Muscle layer of colon (tissue), 2 donors: ENCODE results near the gene PPP2R5E.
"Not testable (repeated sequence)": the region's sequence is repeated elsewhere in the genome, so short reads cannot be mapped to it uniquely, and the experiment has no call there.

ENCODE experiments used
- H3K27ac ChIP-seq: one replicate; pipeline ENCODE4 v1.7.0; 2013; ENCODE audit warnings: low read depth, mild to moderate bottlenecking, low read length, moderate library complexity
- H3K27me3 ChIP-seq, 2 donors: one replicate each; pipeline ENCODE4 v1.7.0; 2013; ENCODE audit warnings: low read length in 2 of 2, mild to moderate bottlenecking in 2 of 2; ENCODE audit not compliant: insufficient read depth in 2 of 2, control insufficient read depth in 1 of 2
- H3K36me3 ChIP-seq: one replicate; pipeline ENCODE4 v1.7.0; 2013; ENCODE audit warnings: mild to moderate bottlenecking, low read length; ENCODE audit not compliant: insufficient read depth
- H3K4me1 ChIP-seq: one replicate; pipeline ENCODE4 v1.7.0; 2013; ENCODE audit warnings: mild to moderate bottlenecking, low read length; ENCODE audit not compliant: insufficient read depth
- H3K4me3 ChIP-seq, 2 donors: one replicate each; pipeline ENCODE4 v1.7.0; 2013; ENCODE audit warnings: low read length in 2 of 2, low read depth in 1 of 2, mild to moderate bottlenecking in 1 of 2, moderate library complexity in 1 of 2
- H3K9ac ChIP-seq: one replicate; pipeline ENCODE4 v1.7.0; 2013; ENCODE audit warnings: low read length
- H3K9me3 ChIP-seq: one replicate; pipeline ENCODE4 v1.7.0; 2013; ENCODE audit warnings: mild to moderate bottlenecking, low read length
- donor health status: abdominal sarcoma.
- donor health status: Adenocarcinoma of cecum.

Gene PPP2R5E

DNA sequence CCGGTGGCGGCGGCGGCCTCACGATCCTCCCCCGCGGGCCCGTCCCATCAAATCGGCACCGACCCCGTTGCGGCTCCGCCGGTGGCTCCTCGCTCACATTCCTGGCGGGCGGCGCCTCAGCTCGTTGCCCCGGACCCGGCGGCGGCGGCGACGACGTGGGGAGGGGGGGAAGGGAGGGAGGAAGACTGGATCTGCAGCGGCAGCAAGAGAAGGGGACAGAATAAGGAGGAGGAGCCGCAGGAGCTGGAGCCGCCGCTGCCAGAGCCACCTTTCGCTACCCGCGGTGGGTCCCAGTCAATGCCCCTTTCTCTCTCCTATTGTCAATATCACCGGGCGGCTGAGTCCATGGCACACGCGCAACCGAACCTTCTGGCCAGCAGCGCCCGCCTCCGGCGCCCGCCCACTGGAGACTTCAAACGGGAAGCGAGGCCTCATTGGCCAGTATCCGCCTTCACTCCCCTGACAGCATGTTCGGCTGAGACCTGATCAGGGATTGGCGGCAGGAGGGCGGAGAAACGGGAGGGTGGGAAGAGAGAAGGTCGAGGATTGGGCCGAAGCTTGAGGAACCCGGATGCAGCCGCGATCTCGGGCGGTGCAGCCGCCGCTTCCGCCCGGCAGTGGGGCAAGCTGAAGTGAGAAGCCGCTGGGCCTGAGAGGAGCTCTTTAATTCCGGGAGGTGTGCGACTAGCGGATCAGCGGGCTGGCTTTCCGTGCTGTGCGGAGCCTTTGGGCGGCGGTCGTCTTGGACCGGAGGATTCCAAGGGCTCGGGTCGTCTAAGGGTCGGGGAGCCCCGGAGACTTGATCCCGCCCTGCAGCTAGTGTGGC is at the start of gene PPP2R5E:
TSS of gene PPP2R5E (minus strand) at position 378 of the 826 bp plus-strand sequence. CDS start 3,692 bp downstream, outside the sequence.
- peak within 1 kb of the TSS; percentile 82 for H3K9ac ChIP-seq
- H3K36me3 ChIP-seq = peaks cover 10% of the 10 kb centered on the region
- H3K4me3 ChIP-seq = peak within 1 kb of the TSS; percentile 78 to 98
- no peaks in the 10 kb centered on the region for H3K9me3 ChIP-seq
- H3K27ac ChIP-seq = peak within 1 kb of the TSS; percentile 89
- peaks cover 21% of the 10 kb centered on the region for H3K4me1 ChIP-seq
- H3K27me3 ChIP-seq = no peaks in the 10 kb centered on the region

GRCh38 chr14:63583046-63583445 is 39.9 kb upstream of the PPP2R5E start:
- H3K4me3 ChIP-seq, H3K9me3 ChIP-seq, H3K27ac ChIP-seq, H3K9ac ChIP-seq, H3K4me1 ChIP-seq, H3K27me3 ChIP-seq, H3K36me3 ChIP-seq: not testable (repeated sequence)

DNA sequence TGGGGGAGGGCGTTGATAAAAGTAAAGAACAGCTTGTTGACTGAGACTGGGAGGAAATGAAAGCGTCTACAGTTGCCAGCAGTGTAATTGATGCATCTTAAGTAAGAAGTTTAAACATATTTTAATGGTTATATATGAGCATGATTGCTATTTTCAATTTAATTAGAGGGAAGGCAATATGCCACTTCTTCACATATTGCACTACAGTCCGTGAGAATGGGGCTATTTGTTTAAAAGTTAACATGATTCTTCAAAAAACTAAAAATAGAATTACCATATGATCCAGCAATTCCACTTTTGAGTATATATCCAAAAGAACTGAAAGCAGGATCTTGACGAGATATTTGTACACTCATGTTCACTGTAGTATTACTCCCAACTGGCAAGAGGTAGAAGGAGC is 38.3 kb upstream of the PPP2R5E start:
- no peaks in the 10 kb centered on the region for H3K9me3 ChIP-seq
- H3K27me3 ChIP-seq = no peaks in the 10 kb centered on the region
- no peak overlapping the region for H3K4me3 ChIP-seq
- H3K4me1 ChIP-seq = no peaks in the 10 kb centered on the region
- H3K27ac ChIP-seq = no peak overlapping the region
- no peaks in the 10 kb centered on the region for H3K36me3 ChIP-seq
- H3K9ac ChIP-seq = no peak overlapping the region

- no peak overlapping the region for H3K4me3 ChIP-seq
- H3K27me3 ChIP-seq = no peaks in the 10 kb centered on the region
- H3K4me1 ChIP-seq = no peaks in the 10 kb centered on the region
- H3K27ac ChIP-seq = no peak overlapping the region
- no peaks in the 10 kb centered on the region for H3K9me3 ChIP-seq
- H3K36me3 ChIP-seq = no peaks in the 10 kb centered on the region
- H3K9ac ChIP-seq = no peak overlapping the region
Measured at GRCh38 chr14:63578300-63578699, 35.1 kb upstream of the PPP2R5E start.

DNA sequence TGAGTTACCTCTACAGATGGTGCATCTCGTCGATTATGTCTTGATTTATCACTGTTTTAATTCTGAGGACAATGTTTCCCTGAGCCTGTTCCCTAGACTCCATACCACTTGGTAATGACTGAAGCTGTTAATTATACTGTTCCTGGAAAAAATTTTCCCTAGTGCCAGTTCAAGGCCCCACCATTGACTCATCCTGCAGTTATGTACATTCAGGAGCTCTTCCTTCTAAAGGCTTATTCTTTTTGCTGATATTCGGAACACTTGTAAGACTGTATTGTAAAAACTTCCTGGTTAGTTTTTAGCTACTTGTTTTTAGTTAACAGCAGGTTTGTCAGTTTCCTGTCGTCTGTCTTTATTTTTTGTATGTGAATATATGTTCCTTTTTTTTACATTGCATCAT is 30.4 kb upstream of the PPP2R5E start:
- Histone ChIP-seq H3K9me3 (no peaks in the 10 kb centered on the region), H3K9ac (no peak overlapping the region), H3K27me3 (no peaks in the 10 kb centered on the region), H3K4me1 (no peaks in the 10 kb centered on the region), H3K27ac (no peak overlapping the region), H3K36me3 (no peaks in the 10 kb centered on the region), H3K4me3 (no peak overlapping the region)

- H3K27ac ChIP-seq = no peak overlapping the region
- no peaks in the 10 kb centered on the region for H3K27me3 ChIP-seq
Measured at GRCh38 chr14:63565448-63565847, 22.3 kb upstream of the PPP2R5E start.

DNA sequence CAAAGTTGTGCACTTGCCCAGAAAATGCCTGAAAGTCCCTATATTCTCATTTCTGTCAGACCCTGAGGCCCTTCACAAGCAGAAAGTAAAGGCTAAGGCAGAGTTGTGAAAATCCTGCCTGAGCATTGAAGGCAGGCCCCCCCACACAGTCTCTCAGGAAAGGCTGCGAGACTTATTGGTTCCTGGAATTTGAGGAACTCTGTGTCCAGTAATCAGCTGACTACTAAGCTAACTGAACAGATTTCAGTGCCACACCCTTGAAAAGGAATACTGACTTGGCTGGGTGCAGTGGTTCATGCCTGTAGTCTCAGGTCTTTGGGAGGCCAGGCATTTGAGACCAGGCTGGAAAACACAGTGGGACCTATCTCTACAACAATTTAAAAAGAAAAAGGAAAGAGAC is 21.1 kb upstream of the PPP2R5E start:
- Histone ChIP-seq H3K4me1 (no peaks in the 10 kb centered on the region), H3K9ac (no peak overlapping the region), H3K27me3 (no peaks in the 10 kb centered on the region), H3K36me3 (no peaks in the 10 kb centered on the region), H3K9me3 (no peaks in the 10 kb centered on the region), H3K27ac (no peak overlapping the region), H3K4me3 (no peak overlapping the region)

More at GRCh38 chr14:63565448-63565847, 22.3 kb upstream of the PPP2R5E start:
- H3K4me3 ChIP-seq = no peak overlapping the region
- H3K4me1 ChIP-seq = no peaks in the 10 kb centered on the region
- no peak overlapping the region for H3K9ac ChIP-seq
- no peaks in the 10 kb centered on the region for H3K36me3 ChIP-seq
- no peaks in the 10 kb centered on the region for H3K9me3 ChIP-seq

DNA sequence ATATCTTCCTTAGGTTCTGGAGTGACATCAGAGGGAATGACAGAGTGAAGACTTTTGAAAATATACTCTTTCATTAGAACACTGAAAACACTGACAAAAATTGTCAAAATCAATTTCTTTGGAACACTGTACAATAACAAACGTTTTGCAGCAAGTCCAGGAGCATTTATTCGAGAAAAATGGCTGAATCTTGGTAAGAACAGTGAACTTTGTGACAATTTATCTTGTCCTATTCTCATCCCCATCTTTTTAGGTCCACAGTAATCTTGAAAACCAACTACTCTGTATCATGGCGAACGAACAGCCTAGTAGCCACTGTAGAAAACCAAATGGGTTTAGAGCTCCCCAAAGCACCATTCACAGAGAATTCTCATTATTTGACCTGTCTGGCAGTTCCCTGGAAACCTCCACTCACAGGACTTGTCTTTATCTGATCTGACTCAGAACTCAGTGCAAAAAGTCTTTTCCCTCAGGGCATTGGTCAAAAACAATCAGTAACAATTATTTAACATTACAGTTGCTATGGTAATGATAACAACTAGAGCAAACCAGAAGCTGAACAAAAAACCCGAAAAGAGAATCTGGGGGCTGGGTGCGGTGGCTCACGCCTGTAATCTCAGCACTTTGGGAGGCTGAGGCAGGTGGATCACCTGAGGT is 20.3 kb upstream of the PPP2R5E start:
- Histone ChIP-seq H3K36me3 (no peaks in the 10 kb centered on the region), H3K27ac (no peak overlapping the region), H3K9me3 (no peaks in the 10 kb centered on the region), H3K4me1 (no peaks in the 10 kb centered on the region), H3K9ac (no peak overlapping the region), H3K27me3 (no peaks in the 10 kb centered on the region), H3K4me3 (no peak overlapping the region)

DNA sequence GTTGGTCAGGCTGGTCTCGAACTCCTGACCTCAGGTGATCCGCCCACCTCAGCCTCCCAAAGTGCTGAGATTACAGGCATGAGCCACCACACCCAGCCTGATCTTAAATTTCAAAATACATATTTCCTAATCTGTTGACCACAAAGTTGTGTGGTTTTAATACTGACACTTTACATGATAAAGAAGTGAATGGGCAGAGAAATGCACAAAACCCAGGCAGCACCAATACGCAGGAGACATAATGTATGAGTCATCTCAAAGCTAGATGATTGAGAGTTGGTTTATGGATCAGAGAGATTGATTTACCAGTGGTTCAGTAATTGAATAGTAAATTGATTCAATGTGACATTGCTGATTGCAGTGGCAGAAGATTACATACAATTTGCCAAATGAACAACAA is 19.2 kb upstream of the PPP2R5E start:
- no peak overlapping the region for H3K9ac ChIP-seq
- no peak overlapping the region for H3K4me3 ChIP-seq
- H3K4me1 ChIP-seq = no peaks in the 10 kb centered on the region
- no peaks in the 10 kb centered on the region for H3K9me3 ChIP-seq
- H3K27ac ChIP-seq = no peak overlapping the region
- no peaks in the 10 kb centered on the region for H3K36me3 ChIP-seq
- H3K27me3 ChIP-seq = no peaks in the 10 kb centered on the region

DNA sequence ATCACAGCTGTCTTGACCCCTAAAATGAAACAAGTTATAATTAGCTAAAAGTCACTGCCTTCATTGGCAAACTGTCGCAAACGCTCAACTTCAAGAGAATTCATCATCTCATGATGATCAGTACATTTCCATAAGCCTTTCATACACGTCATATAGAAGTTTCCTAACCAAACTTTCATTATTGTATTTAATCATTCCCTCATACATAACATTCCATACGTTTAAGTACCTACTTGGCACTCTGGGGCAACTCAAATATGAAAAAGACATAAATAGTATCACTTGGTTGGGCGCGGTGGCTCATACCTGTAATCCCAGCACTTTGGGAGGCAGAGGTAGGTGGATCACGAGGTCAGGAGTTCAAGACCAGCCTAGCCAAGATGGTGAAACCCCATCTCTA is 12.4 kb upstream of the PPP2R5E start:
- Histone ChIP-seq H3K9ac (no peak overlapping the region), H3K27ac (no peak overlapping the region), H3K9me3 (no peaks in the 10 kb centered on the region), H3K4me1 (no peaks in the 10 kb centered on the region), H3K36me3 (no peaks in the 10 kb centered on the region), H3K4me3 (no peak overlapping the region), H3K27me3 (no peaks in the 10 kb centered on the region)

DNA sequence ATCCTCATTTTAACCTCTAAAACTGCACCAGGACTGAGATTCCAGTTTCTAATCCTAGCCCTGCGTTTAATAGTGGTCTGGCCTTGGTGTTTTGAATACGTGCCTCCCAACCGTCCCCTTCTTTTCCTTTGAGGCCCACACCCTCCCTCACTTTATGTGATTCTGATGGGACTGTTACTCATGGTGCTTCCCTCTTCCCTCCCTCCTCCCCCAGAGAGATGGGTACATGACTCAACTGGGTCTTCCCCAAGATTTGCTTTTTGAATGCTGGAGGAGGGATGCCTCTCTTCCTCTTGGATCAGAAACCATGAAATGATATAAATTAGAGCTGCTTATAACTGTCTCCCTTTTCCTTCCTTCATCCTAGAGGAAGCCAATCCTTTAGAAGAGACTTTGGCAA is 8.2 kb upstream of the PPP2R5E start:
- Histone ChIP-seq H3K9me3 (no peaks in the 10 kb centered on the region), H3K27ac (no peak overlapping the region), H3K36me3 (no peaks in the 10 kb centered on the region), H3K4me3 (no peak overlapping the region), H3K4me1 (no peaks in the 10 kb centered on the region), H3K27me3 (no peaks in the 10 kb centered on the region), H3K9ac (no peak overlapping the region)
